Subcutaneous adipose tissue (tissue), 4 donors: ENCODE data around the gene SSBP4. TPM values are rescaled to one million over a fixed set of nuclear protein-coding genes. Genes with fewer than 3 reads are reported as not detected.

Source experiments
- total RNA-seq, 4 donors: library from RNA; depleted of rRNA; stranded (reverse); fragments of >200 nt; gene quantifications; one replicate each; pipeline ENCODE4 v1.1.0, GENCODE V29; 2016
- TF ChIP-seq, protein P1 (sequence below): fragments of 450-650 bp; IDR thresholded peaks from one replicate; pipeline ENCODE4 v1.5.1; 2016; ENCODE audit warnings: low read depth, mild to moderate bottlenecking, control low read depth, antibody characterized with exemption, moderate library complexity

Gene SSBP4
- total RNA-seq, 4 donors from 2014 or later = 19.8 to 32.0 (median 23.1) TPM

- TF ChIP-seq, protein P1, sequence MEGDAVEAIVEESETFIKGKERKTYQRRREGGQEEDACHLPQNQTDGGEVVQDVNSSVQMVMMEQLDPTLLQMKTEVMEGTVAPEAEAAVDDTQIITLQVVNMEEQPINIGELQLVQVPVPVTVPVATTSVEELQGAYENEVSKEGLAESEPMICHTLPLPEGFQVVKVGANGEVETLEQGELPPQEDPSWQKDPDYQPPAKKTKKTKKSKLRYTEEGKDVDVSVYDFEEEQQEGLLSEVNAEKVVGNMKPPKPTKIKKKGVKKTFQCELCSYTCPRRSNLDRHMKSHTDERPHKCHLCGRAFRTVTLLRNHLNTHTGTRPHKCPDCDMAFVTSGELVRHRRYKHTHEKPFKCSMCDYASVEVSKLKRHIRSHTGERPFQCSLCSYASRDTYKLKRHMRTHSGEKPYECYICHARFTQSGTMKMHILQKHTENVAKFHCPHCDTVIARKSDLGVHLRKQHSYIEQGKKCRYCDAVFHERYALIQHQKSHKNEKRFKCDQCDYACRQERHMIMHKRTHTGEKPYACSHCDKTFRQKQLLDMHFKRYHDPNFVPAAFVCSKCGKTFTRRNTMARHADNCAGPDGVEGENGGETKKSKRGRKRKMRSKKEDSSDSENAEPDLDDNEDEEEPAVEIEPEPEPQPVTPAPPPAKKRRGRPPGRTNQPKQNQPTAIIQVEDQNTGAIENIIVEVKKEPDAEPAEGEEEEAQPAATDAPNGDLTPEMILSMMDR = no peak
These were observed 21.7 kb upstream of the SSBP4 start, which contains the start of gene LRRC25 for GRCh38 chr19:18397242-18398202. Gene LRRC25 (minus strand): TSS chr19:18397622. CDS start chr19:18396963, 659 bp downstream.

- TF ChIP-seq, protein P1 = no peak
These were observed 20.2 kb upstream of the SSBP4 start for GRCh38 chr19:18399008-18399407.

- TF ChIP-seq, protein P1 = no peak
These were observed 17.6 kb upstream of the SSBP4 start for GRCh38 chr19:18401580-18402112.

DNA sequence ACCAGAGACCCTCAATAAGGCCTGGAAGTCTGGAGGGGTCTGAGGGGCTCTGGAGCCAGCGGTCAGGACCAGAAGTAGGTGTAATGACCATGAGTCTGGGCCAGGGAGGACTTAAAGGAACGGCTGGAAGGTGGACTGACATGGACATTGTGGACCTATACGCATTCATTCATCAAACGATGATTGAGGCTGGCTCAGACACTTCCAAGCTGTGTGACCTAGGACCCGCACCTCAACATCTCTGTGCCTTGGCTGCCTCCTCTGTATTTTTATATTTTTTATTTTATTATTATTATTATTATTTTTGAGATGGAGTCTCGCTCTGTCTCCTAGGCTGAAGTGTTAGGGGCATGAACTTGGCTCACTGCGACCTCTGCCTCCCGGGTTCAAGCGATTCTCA lies 12.4 kb upstream of the SSBP4 start:
- TF ChIP-seq, protein P1 = no peak

DNA sequence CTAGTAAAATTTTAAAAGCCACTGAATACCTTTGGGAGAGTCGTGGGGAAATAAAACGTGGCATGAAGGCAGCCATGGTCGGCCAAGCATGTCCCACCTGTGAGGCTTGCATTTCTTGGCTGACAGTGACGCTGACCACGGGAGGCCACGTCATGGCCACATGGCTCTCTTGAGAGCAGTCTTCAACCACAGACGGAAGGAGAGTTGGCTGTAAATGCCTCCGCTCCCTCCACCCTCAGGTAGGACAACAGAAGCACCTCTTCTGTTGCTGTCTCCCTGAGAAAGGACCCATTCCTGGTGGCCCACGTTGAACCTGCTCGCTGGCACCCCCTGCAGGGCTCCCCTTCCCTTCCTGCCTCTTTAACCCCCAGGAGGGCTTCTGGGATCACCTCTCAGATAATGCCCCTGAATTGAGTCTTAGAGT lies 11.1 kb upstream of the SSBP4 start:
- TF ChIP-seq, protein P1 = no peak

DNA sequence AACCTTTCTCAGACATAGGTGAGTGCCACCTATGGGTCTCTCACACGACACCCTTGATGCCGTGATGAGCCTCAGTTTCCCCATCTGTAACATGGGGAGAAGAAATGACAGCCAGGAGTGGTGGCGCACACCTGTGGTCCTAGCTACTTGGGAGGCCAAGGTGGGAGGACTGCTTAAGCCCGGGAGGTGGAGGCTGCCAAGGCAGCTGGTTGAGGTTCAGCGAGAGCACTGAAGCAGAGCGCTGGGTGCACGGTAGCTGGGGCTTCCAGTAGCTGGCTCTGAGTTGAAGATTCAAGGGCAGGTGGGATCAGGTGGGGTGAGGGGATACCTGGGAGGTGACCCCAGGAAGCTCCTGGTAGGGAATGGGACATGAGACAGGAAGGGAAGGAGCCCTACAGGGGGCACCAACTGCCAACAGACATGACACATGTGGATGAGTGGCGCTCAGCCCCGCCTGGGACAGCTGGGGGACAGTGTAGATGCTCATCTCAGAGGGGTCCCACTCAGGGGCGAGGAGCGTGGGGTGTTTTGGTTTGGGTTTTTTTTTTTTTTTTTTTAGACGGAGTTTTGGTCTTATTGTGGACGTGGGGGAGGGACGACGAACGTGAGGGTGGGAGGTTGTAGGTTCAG lies 6.5 kb upstream of the SSBP4 start:
- TF ChIP-seq, protein P1 = no peak
